K562 (cell line): Measurements from ENCODE around the gene PHF12. TPM values are rescaled to one million over a fixed set of nuclear protein-coding genes. Genes with fewer than 3 reads are reported as not detected.
"Not testable (repeated sequence)": the region's sequence is repeated elsewhere in the genome, so short reads cannot be mapped to it uniquely, and the experiment has no call there.

Experiments
- ATAC-seq: fragments of 200-7000 bp; cut with Tn5 transposase; 3 replicates; pipeline ENCODE4 v1.9.1; 2020; ENCODE audit warnings: moderate library complexity
- BruUV-seq: library from RNA; stranded (reverse); fragments of 400-500 nt; replicated peaks from 2 replicates; lab custom pipeline; 2021; lab: Mats Ljungman, UMichigan
- CTCF ChIA-PET: fragments of 300-600 bp; formaldehyde crosslinking; extraction: SDS; loops from one replicate; lab custom pipeline; 2021; ENCODE audit warnings: low intra/inter-chr PET ratio; lab: Yijun Ruan, JAX
- POLR2A ChIA-PET: fragments of 300-600, 350-650 bp; sonication (Branson Sonifier 250); formaldehyde crosslinking; extraction: SDS; loops from one replicate; lab custom pipeline; 2021; ENCODE audit warnings: antibody characterized with exemption, inconsistent platforms; lab: Yijun Ruan, JAX
- DNase-seq, 4 experiments: peaks; one replicate each; pipeline versions ENCODE4 v3.0.0 to v3.0.0-alpha.2; 2011 to 2018; ENCODE audit warnings: low spot score in 3 of 4, mixed read lengths in 3 of 4; ENCODE audit errors: extremely low read depth in 1 of 4
- FAIRE-seq: peaks from 2 replicates; lab custom pipeline; 2011; peaks lifted over from hg19 to GRCh38; lab: Jason Lieb, UNC
- H2AFZ ChIP-seq: 2 replicates; pipeline ENCODE4 v1.6.0; 2011; ENCODE audit warnings: low read depth, low read length, control low read depth, inconsistent platforms
- H3K27ac ChIP-seq: fragments of 200-600 bp; 3 replicates; pipeline ENCODE4 v1.8.0; 2011; ENCODE audit warnings: low read depth, mild to moderate bottlenecking, control low read depth, inconsistent platforms, low read length, moderate library complexity, mixed read lengths; ENCODE audit errors: extremely low read depth
- H3K27me3 ChIP-seq, 2 experiments: fragments of 300-600 bp in 1 of 2; 2 replicates in 1 of 2; 3 replicates in 1 of 2; pipeline versions ENCODE4 v1.6.0 to v1.8.0; 2011; ENCODE audit warnings: inconsistent platforms in 2 of 2, low read length in 2 of 2, mild to moderate bottlenecking in 1 of 2, mixed read lengths in 1 of 2, moderate library complexity in 1 of 2; ENCODE audit not compliant: control insufficient read depth in 2 of 2, insufficient read depth in 2 of 2
- H3K36me3 ChIP-seq: fragments of 300-600 bp; 3 replicates; pipeline ENCODE4 v1.8.0; 2011; ENCODE audit warnings: mild to moderate bottlenecking, low read length, inconsistent platforms; ENCODE audit not compliant: control insufficient read depth, insufficient read depth
- H3K4me1 ChIP-seq, 2 experiments: fragments of 200-600 bp in 1 of 2; replicated peaks in 1 of 2; 2 replicates in 1 of 2; 3 replicates in 1 of 2; pipeline versions ENCODE4 v1.5.1 to v1.8.0; 2011; ENCODE audit warnings: inconsistent platforms in 2 of 2, low read length in 2 of 2, mild to moderate bottlenecking in 1 of 2, mixed read lengths in 1 of 2, moderate library complexity in 1 of 2; ENCODE audit not compliant: control insufficient read depth in 2 of 2, insufficient read depth in 2 of 2
- H3K4me2 ChIP-seq: 2 replicates; pipeline ENCODE4 v1.6.1; 2011; ENCODE audit warnings: low read length, control low read depth, inconsistent platforms, mixed read lengths; ENCODE audit not compliant: insufficient read depth
- H3K4me3 ChIP-seq: fragments of 200-600 bp; sonication (generic), shearing (Covaris generic); 2 replicates; pipeline ENCODE4 v1.5.1; 2016; ENCODE audit warnings: control low read depth, inconsistent platforms
- H3K79me2 ChIP-seq: fragments of 200-600 bp; 3 replicates; pipeline ENCODE4 v1.8.0; 2011; ENCODE audit warnings: low read length, inconsistent platforms; ENCODE audit not compliant: control insufficient read depth, insufficient read depth
- H3K9ac ChIP-seq, 2 experiments: 2 replicates each; pipeline versions ENCODE4 v1.6.0 to v1.6.1; 2011; ENCODE audit warnings: low read depth in 2 of 2, low read length in 2 of 2, control low read depth in 1 of 2, inconsistent platforms in 1 of 2, mild to moderate bottlenecking in 1 of 2, mixed read lengths in 1 of 2; ENCODE audit not compliant: insufficient read depth in 1 of 2
- H3K9me1 ChIP-seq: one replicate; pipeline ENCODE4 v1.6.0; 2011; ENCODE audit warnings: inconsistent platforms, mild to moderate bottlenecking, low read length, moderate library complexity; ENCODE audit not compliant: control insufficient read depth, insufficient read depth
- H3K9me3 ChIP-seq: replicated peaks from 2 replicates; pipeline ENCODE4 v1.5.1; 2011; ENCODE audit warnings: low read depth, low read length, inconsistent platforms; ENCODE audit not compliant: control insufficient read depth, insufficient read depth
- H4K20me1 ChIP-seq: replicated peaks from 2 replicates; pipeline ENCODE4 v1.6.1; 2011; ENCODE audit warnings: low read length, inconsistent platforms, mixed read lengths; ENCODE audit not compliant: control insufficient read depth, insufficient read depth
- BCOR ChIP-seq: fragments of 450-650 bp; IDR thresholded peaks from 2 replicates; pipeline ENCODE4 v1.6.1; 2016
- FOXA1 ChIP-seq: fragments of 450-650 bp; IDR thresholded peaks from 2 replicates; pipeline ENCODE4 v1.6.1; 2016; ENCODE audit warnings: mild to moderate bottlenecking, borderline replicate concordance
- KLF1 ChIP-seq: fragments of 450-650 bp; IDR thresholded peaks from 2 replicates; pipeline ENCODE4 v1.6.1; 2016; ENCODE audit warnings: missing genetic modification characterization, missing compliant biosample characterization
- LCOR ChIP-seq: sonication (generic); formaldehyde crosslinking; IDR thresholded peaks from 2 replicates; pipeline ENCODE4 v1.8.0; 2022; ENCODE audit warnings: mild to moderate bottlenecking, missing genetic modification reagents
- NUFIP1 ChIP-seq: fragments of 450-650 bp; IDR thresholded peaks from 2 replicates; pipeline ENCODE4 v1.6.1; 2018; ENCODE audit not compliant: partially characterized antibody
- RFX7 ChIP-seq: fragments of 250-450 bp; sonication (Bioruptor Pico); IDR thresholded peaks from 2 replicates; pipeline ENCODE4 v1.5.1; 2021; ENCODE audit warnings: mild to moderate bottlenecking
- SIX5 ChIP-seq, 2 experiments: IDR thresholded peaks; 2 replicates each; pipeline ENCODE4 v1.6.1; 2011; ENCODE audit warnings: low read length in 2 of 2, borderline replicate concordance in 1 of 2, low read depth in 1 of 2, mild to moderate bottlenecking in 1 of 2, moderate library complexity in 1 of 2; ENCODE audit not compliant: insufficient read depth in 1 of 2
- WGBS: fragments of 100-300 bp; shearing (Covaris generic); methylation state at CpG from one replicate; pipeline ENCODE4 v1.1.6; 2016; ENCODE audit warnings: low coverage, mixed read lengths; ENCODE audit not compliant: insufficient coverage; ENCODE audit errors: missing lambda C conversion rate; 5-methylcytosine and 5-hydroxymethylcytosine counted together
- in situ Hi-C: fragments of 300-500 bp; cut with MboI; formaldehyde crosslinking; loops from 4 replicates; pipeline ENCODE4 v1.15.0; 2018; ENCODE audit warnings: inconsistent platforms, mixed read lengths
- intact Hi-C: fragments of 100-400 bp; cut with micrococcal nuclease; formaldehyde crosslinking; loops from 2 replicates; pipeline ENCODE4 v1.14.2; 2022
- polyA plus RNA-seq, 8 experiments: library from polyadenylated mRNA; depleted of rRNA in 4 of 8; stranded (reverse) in 5 of 8; unstranded in 3 of 8; fragments of >200 nt; fragmentation: Nextera tagmentation in 2 of 8; fragmentation: Illumina TruSeq in 1 of 8; extraction: Ambion mirVana in 2 of 8; extraction: Trizol in 1 of 8; gene quantifications; 2 replicates each; pipeline versions ENCODE4 v1.2.1 to v1.2.3, GENCODE V29; 2011 to 2014; ENCODE audit warnings: inconsistent platforms in 1 of 8, missing spikeins in 1 of 8
- total RNA-seq, 7 experiments: library from RNA; depleted of rRNA in 6 of 7; stranded (reverse); fragments of >200 nt in 6 of 7; fragmentation: Illumina TruSeq in 2 of 7; extraction: Trizol in 2 of 7; gene quantifications; 2 replicates each; pipeline versions ENCODE4 v1.2.1 to v1.2.3, GENCODE V29; 2011 to 2021; ENCODE audit warnings: low replicate concordance in 1 of 7
- TF ChIP-seq, protein P1 (sequence below): fragments of 150-350 bp; IDR thresholded peaks from 2 replicates; pipeline ENCODE4 v1.6.1; 2014; ENCODE audit warnings: low read depth, mild to moderate bottlenecking, low read length, borderline replicate concordance
- TF ChIP-seq, protein P2 (sequence below): IDR thresholded peaks from 2 replicates; pipeline ENCODE4 v1.6.1; 2011; ENCODE audit warnings: borderline replicate concordance, low read depth, mild to moderate bottlenecking, moderate library complexity, low read length; ENCODE audit not compliant: insufficient read depth, poor library complexity, severe bottlenecking

The PHF12 gene
- total and polyA plus RNA-seq, 9 of the 15 experiments (the other 6 are each of a cell fraction or from before 2014, with no cell fraction given): 0.82 to 31.3 (median 13.5) TPM

DNA sequence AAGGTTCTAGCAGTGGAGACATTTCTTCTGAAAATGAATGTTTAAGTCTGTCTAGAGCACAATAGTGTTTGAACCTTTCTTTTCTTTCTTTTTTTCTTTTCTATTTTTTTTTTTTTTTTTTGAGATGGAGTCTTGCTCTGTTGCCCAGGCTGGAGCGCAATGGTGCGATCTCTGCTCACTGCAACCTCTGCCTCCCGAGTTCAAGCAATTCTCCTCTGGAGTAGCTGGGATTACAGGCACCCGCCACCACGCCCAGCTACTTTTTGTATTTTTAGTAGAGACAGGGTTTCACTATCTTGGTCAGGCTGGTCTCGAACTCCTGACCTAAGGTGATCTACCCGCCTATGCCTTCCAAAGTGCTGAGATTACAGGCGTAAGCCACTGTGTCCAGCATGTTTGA, 16.8 kb downstream of the PHF12 start:
- H3K9me1 ChIP-seq, BruUV-seq, FAIRE-seq, in situ Hi-C loops, DNase-seq, H3K4me2 ChIP-seq, ATAC-seq, H3K27ac ChIP-seq, CTCF ChIA-PET, H3K4me3 ChIP-seq, intact Hi-C loops, H4K20me1 ChIP-seq, H2AFZ ChIP-seq, H3K9me3 ChIP-seq, H3K9ac ChIP-seq, H3K27me3 ChIP-seq: not testable (repeated sequence)
- peaks cover 46% of the 10 kb centered on the region for H3K36me3 ChIP-seq
- H3K79me2 ChIP-seq: peaks cover 79% of the 10 kb centered on the region
- WGBS: 77% methylated on average over 8 of the region's 8 CpGs
- POLR2A ChIA-PET: interaction anchor here (0.8 to 1.9 kb wide), 8 partner anchors 9 to 272 kb away, joined by 3 to 9 read pairs (median 4); partner anchors contain the start of genes SDF2 and SUPT6H
- H3K4me1 ChIP-seq: peaks cover 0 to 23% of the 10 kb centered on the region in 2 experiments; a peak in 3 of 5 replicates

DNA sequence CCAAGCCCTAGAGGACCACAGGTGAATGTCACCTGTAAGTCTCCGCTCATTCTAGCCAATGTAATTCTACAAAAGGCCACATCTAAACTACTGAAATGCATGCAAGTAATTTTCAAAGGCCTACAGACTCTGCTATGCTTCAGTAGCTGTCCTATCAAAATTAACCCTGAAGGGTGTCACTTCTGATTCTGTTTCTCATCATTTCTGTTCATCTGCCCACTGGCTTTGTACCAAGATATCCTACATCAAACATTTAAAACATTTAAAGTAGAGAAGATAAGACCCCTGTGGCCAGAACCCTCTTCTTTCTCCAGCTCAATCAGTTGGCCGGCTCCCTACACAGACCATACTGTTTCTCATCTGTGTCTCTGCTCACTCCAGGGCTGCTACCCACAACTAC, 21.5 kb downstream of the PHF12 start:
- ATAC-seq (no peak), DNase-seq (no peak), FAIRE-seq (no peak)
- Histone ChIP-seq H4K20me1 (peaks cover 14% of the 10 kb centered on the region; the same call in 1 of the 2 replicates), H3K4me3 (no peak overlapping the region), H3K79me2 (peaks cover 66% of the 10 kb centered on the region), H3K9me1 (peaks cover 3% of the 10 kb centered on the region), H3K27ac (no peak overlapping the region), H3K36me3 (peaks cover 48% of the 10 kb centered on the region; the same call in 2 of the 3 replicates), H3K4me1 (peaks cover 3 to 45% of the 10 kb centered on the region in 2 experiments; a peak in 4 of 5 replicates), H3K9ac (no peak overlapping the region), H2AFZ (no peak overlapping the region), H3K27me3 (no peaks in the 10 kb centered on the region), H3K9me3 (no peaks in the 10 kb centered on the region), H3K4me2 (no peak overlapping the region)
- POLR2A ChIA-PET: interaction anchor here (0.7 to 1.8 kb wide), 8 partner anchors 9 to 64 kb away, joined by 3 to 13 read pairs (median 3); partner anchors contain the start of gene FLOT2
- in situ Hi-C loops (no loop called here), intact Hi-C loops (loop anchor here (5.0 kb wide), 1 partner anchor 332 kb away; the partner anchor contains the start of gene SPAG5)
- no TSS peak for BruUV-seq
- WGBS: 65% methylated on average over 2 of the region's 2 CpGs
- CTCF ChIA-PET: no interaction called here
- TF ChIP-seq SIX5 (IDR thresholded peaks at IDR 0.05; ENCODE audit: borderline replicate concordance in 1 of 2, insufficient read depth in 1 of 2, low read depth in 1 of 2, low read length in 2 of 2) (no peak), KLF1 (tag) (no peak), LCOR (CRISPR knock-in tag) (no peak), RFX7 (no peak), FOXA1 (no peak), NUFIP1 (no peak), BCOR (no peak)
- TF ChIP-seq, protein P1, sequence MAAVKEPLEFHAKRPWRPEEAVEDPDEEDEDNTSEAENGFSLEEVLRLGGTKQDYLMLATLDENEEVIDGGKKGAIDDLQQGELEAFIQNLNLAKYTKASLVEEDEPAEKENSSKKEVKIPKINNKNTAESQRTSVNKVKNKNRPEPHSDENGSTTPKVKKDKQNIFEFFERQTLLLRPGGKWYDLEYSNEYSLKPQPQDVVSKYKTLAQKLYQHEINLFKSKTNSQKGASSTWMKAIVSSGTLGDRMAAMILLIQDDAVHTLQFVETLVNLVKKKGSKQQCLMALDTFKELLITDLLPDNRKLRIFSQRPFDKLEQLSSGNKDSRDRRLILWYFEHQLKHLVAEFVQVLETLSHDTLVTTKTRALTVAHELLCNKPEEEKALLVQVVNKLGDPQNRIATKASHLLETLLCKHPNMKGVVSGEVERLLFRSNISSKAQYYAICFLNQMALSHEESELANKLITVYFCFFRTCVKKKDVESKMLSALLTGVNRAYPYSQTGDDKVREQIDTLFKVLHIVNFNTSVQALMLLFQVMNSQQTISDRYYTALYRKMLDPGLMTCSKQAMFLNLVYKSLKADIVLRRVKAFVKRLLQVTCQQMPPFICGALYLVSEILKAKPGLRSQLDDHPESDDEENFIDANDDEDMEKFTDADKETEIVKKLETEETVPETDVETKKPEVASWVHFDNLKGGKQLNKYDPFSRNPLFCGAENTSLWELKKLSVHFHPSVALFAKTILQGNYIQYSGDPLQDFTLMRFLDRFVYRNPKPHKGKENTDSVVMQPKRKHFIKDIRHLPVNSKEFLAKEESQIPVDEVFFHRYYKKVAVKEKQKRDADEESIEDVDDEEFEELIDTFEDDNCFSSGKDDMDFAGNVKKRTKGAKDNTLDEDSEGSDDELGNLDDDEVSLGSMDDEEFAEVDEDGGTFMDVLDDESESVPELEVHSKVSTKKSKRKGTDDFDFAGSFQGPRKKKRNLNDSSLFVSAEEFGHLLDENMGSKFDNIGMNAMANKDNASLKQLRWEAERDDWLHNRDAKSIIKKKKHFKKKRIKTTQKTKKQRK: no peak
- TF ChIP-seq, protein P2, sequence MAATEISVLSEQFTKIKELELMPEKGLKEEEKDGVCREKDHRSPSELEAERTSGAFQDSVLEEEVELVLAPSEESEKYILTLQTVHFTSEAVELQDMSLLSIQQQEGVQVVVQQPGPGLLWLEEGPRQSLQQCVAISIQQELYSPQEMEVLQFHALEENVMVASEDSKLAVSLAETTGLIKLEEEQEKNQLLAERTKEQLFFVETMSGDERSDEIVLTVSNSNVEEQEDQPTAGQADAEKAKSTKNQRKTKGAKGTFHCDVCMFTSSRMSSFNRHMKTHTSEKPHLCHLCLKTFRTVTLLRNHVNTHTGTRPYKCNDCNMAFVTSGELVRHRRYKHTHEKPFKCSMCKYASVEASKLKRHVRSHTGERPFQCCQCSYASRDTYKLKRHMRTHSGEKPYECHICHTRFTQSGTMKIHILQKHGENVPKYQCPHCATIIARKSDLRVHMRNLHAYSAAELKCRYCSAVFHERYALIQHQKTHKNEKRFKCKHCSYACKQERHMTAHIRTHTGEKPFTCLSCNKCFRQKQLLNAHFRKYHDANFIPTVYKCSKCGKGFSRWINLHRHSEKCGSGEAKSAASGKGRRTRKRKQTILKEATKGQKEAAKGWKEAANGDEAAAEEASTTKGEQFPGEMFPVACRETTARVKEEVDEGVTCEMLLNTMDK: no peak
